Stomach (tissue), 9 donors: ENCODE measurements around the gene SCGB1C2. TPM values are rescaled to one million over a fixed set of nuclear protein-coding genes. Genes with fewer than 3 reads are reported as not detected.
"Not testable (repeated sequence)": the region's sequence is repeated elsewhere in the genome, so short reads cannot be mapped to it uniquely, and the experiment has no call there.

Experiments
- DNase-seq, 2 donors: peaks; one replicate each; pipeline versions ENCODE4 v3.0.0 to v3.0.0-alpha.2; 2013 to 2019
- H3K27ac ChIP-seq, 5 donors: fragments of 200-600 bp in 4 of 5; sonication (generic) in 4 of 5; one replicate each; pipeline ENCODE4 v1.5.1; 2013 to 2019; ENCODE audit warnings: mild to moderate bottlenecking in 1 of 5, moderate library complexity in 1 of 5
- H3K27me3 ChIP-seq, 3 donors: fragments of 200-600 bp; sonication (generic); one replicate each; pipeline ENCODE4 v1.5.1; 2017 to 2019; ENCODE audit warnings: mixed run types in 1 of 3
- H3K36me3 ChIP-seq, 4 donors: fragments of 200-600 bp; sonication (generic); 1 replicate in 3 of 4; 2 replicates in 1 of 4; pipeline ENCODE4 v1.5.1; 2016 to 2019
- H3K4me1 ChIP-seq, 4 donors: fragments of 200-600 bp; sonication (generic); one replicate each; pipeline ENCODE4 v1.5.1; 2016 to 2019
- H3K4me3 ChIP-seq, 4 donors: fragments of 200-600 bp; sonication (generic) in 3 of 4; one replicate each; pipeline ENCODE4 v1.5.1; 2016 to 2019; ENCODE audit warnings: mild to moderate bottlenecking in 1 of 4
- H3K9me3 ChIP-seq, 4 donors: fragments of 200-600 bp; sonication (generic); one replicate each; pipeline ENCODE4 v1.5.1; 2016 to 2019
- EP300 ChIP-seq: sonication (generic); formaldehyde crosslinking; IDR thresholded peaks from one replicate; pipeline ENCODE4 v1.6.1; 2017; ENCODE audit warnings: antibody characterized with exemption
- POLR2A ChIP-seq, 4 donors: fragments of 450-650 bp; IDR thresholded peaks; one replicate each; pipeline ENCODE4 v1.6.1; 2016; ENCODE audit warnings: antibody characterized with exemption in 4 of 4, control low read depth in 2 of 4, mild to moderate bottlenecking in 1 of 4, moderate library complexity in 1 of 4
- POLR2AphosphoS5 ChIP-seq, 3 donors: sonication (generic); formaldehyde crosslinking; IDR thresholded peaks; one replicate each; pipeline ENCODE4 v1.6.1; 2016; ENCODE audit warnings: antibody characterized with exemption in 3 of 3
- WGBS, 5 donors: extraction: QIAGEN DNeasy Blood & Tissue Kit in 3 of 5; methylation state at CpG; one replicate each; pipeline versions ENCODE4 v1.1.5 to v1.1.7; 2013 to 2018; 5-methylcytosine and 5-hydroxymethylcytosine counted together
- intact Hi-C: fragments of 100-400 bp; cut with DNase I; formaldehyde crosslinking; loops from one replicate; pipeline ENCODE4 v1.15.1; 2023; ENCODE audit warnings: low total_unique reads
- polyA plus RNA-seq, 3 donors: library from polyadenylated mRNA; stranded (reverse); fragments of 200-250 nt; gene quantifications; one replicate each; pipeline ENCODE4 v1.2.3, GENCODE V29; 2013
- total RNA-seq, 5 donors: library from RNA; depleted of rRNA; stranded (reverse); fragments of >200 nt; gene quantifications; one replicate each; pipeline versions ENCODE4 v1.1.0 to v1.2.3, GENCODE V29; 2014 to 2016
- TF ChIP-seq, protein P1 (sequence below), 7 experiments: fragments of 450-650 bp in 4 of 7; fragments of 200-600 bp in 3 of 7; sonication (generic) in 3 of 7; IDR thresholded peaks; one replicate each; pipeline ENCODE4 v1.5.1; 2016 to 2019; ENCODE audit warnings: antibody characterized with exemption in 7 of 7, control low read depth in 2 of 7, mild to moderate bottlenecking in 1 of 7
- donor health status: healthy with polysubstance abuse.
- donor health status: Bipolar disorder and iron deficiency.
- donor health status: healthy.

The SCGB1C2 gene
- total and polyA plus RNA-seq, 8 donors: not detected

- TF ChIP-seq POLR2A (IDR thresholded peaks at IDR 0.05) (no peak), POLR2AphosphoS5 (IDR thresholded peaks at IDR 0.05) (no peak), EP300 (no peak)
- TF ChIP-seq, protein P1, sequence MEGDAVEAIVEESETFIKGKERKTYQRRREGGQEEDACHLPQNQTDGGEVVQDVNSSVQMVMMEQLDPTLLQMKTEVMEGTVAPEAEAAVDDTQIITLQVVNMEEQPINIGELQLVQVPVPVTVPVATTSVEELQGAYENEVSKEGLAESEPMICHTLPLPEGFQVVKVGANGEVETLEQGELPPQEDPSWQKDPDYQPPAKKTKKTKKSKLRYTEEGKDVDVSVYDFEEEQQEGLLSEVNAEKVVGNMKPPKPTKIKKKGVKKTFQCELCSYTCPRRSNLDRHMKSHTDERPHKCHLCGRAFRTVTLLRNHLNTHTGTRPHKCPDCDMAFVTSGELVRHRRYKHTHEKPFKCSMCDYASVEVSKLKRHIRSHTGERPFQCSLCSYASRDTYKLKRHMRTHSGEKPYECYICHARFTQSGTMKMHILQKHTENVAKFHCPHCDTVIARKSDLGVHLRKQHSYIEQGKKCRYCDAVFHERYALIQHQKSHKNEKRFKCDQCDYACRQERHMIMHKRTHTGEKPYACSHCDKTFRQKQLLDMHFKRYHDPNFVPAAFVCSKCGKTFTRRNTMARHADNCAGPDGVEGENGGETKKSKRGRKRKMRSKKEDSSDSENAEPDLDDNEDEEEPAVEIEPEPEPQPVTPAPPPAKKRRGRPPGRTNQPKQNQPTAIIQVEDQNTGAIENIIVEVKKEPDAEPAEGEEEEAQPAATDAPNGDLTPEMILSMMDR (IDR thresholded peaks at IDR 0.05): no peak
- Histone ChIP-seq H3K4me1 (no peaks in the 10 kb centered on the region), H3K4me3 (no peak overlapping the region), H3K27me3 (peaks cover 0 to 6% (median 0%) of the 10 kb centered on the region in 3 donors), H3K36me3 (peaks cover 0 to 36% (median 2%) of the 10 kb centered on the region in 4 donors), H3K9me3 (no peaks in the 10 kb centered on the region), H3K27ac (no peak overlapping the region)
- WGBS, 5 donors: 64 to 79% (median 74%) methylated on average over 10 to 11 of the region's 11 CpGs
- intact Hi-C loops: no loop called here
- no peak for DNase-seq
Measured at GRCh38 chr17:162689-163088, 25.3 kb downstream of the SCGB1C2 start.

GRCh38 chr17:163514-164098, 26.2 kb downstream of the SCGB1C2 start:
- DNase-seq: no peak
- Histone ChIP-seq H3K9me3 (no peaks in the 10 kb centered on the region), H3K36me3 (peaks cover 0 to 36% (median 2%) of the 10 kb centered on the region in 4 donors), H3K4me3 (no peak overlapping the region), H3K27me3 (peaks cover 0 to 6% (median 0%) of the 10 kb centered on the region in 3 donors), H3K27ac (no peak overlapping the region), H3K4me1 (no peaks in the 10 kb centered on the region)
- intact Hi-C loops: no loop called here
- WGBS, 5 donors: 65 to 80% (median 72%) methylated on average over 10 to 11 of the region's 11 CpGs
- no peak for TF ChIP-seq EP300
- TF ChIP-seq, protein P1 (IDR thresholded peaks at IDR 0.05): peak in 1 of 7 experiments; percentile 11

DNA sequence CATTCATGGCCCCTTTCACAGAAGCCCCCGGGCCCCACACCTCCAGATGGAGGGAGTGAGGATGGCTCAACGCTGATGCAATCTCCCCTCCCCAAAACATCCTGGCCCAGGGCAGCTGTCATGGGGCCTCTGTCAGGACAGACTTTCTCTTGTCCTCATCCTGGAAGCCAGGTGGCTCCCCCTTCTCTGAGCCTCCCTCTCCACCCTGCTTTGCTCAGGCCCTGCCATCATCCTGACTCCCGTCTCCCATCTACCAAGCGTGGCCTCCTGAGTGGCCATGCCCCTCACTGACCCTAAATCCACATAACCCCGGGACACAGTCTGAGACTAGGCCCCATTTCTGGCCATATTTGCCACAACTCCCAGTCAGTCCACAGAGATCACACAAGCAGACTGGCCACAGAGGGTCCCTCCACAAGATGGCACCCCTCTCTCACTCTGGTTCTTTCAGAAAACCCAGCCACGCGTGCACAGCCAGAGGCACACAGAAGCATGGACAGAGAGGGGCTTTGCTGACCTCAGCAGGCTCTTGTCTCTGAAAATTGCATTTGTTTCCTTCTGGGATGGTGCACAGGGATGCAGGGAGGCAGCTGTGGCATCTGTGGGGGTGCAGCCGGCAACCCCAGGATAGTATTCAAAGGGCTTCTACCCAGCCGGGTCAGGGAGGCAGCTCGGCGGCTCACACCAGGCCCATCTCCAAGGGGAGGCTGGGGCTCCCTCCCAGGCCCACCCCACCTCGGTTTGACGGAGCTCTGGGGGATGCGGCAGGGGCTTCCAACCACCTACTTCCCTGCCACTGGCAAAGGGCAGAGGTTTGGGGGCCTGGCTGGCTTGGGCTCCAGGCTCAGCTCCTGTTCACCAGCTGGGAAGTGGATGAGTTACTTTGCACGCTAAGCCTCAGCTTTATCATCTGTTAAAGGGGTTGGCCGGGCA, 27.2 kb downstream of the SCGB1C2 start:
- DNase-seq: peak; percentile 47 to 85
- H3K9me3 ChIP-seq: no peaks in the 10 kb centered on the region
- WGBS, 5 donors: 56 to 73% (median 63%) methylated on average over 15 to 16 of the region's 16 CpGs
- peaks cover 0 to 34% (median 2%) of the 10 kb centered on the region in 4 donors for H3K36me3 ChIP-seq
- intact Hi-C loops: no loop called here
- H3K4me1 ChIP-seq: no peaks in the 10 kb centered on the region
- TF ChIP-seq POLR2AphosphoS5 (IDR thresholded peaks at IDR 0.05) (no peak), EP300 (no peak), POLR2A (IDR thresholded peaks at IDR 0.05) (no peak)
- TF ChIP-seq, protein P1 (IDR thresholded peaks at IDR 0.05): peak in 4 of 7 experiments; percentile 13 to 58 (median 25)
- no peak overlapping the region for H3K27ac ChIP-seq
- peaks cover 0 to 6% (median 0%) of the 10 kb centered on the region in 3 donors for H3K27me3 ChIP-seq
- H3K4me3 ChIP-seq: no peak overlapping the region

DNA sequence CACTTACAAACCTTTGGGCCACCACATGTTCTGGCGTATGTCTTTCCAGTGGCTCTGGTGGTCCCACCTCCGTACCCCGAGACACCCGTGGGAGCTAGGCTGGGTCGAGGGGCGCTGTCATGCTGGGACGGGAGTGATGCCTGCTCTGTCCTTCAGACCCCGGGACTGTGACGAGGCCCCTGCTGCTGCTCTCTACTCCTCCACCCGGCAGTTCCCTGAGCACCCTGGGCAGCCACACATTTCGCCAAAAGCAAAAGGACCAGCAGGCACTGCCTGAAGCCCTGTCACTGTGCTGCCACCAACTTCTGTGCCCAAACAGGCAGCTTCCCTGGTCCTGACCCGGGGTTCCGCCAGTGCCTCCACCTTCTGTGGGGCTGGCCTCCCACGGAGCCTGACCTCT, 28.6 kb downstream of the SCGB1C2 start:
- Histone ChIP-seq H3K27me3 (peaks cover 0 to 6% (median 0%) of the 10 kb centered on the region in 3 donors), H3K36me3 (peaks cover 0 to 23% (median 2%) of the 10 kb centered on the region in 4 donors), H3K4me1 (no peaks in the 10 kb centered on the region), H3K4me3 (no peak overlapping the region), H3K9me3 (no peaks in the 10 kb centered on the region), H3K27ac (no peak overlapping the region)
- DNase-seq: no peak
- no peak for TF ChIP-seq EP300
- TF ChIP-seq POLR2A (IDR thresholded peaks at IDR 0.05): no peak
- TF ChIP-seq POLR2AphosphoS5 (IDR thresholded peaks at IDR 0.05): no peak
- TF ChIP-seq, protein P1 (IDR thresholded peaks at IDR 0.05): no peak
- intact Hi-C loops: no loop called here
- 90 to 93% (median 91%) methylated on average over 13 to 14 of the region's 14 CpGs for WGBS, 5 donors

DNA sequence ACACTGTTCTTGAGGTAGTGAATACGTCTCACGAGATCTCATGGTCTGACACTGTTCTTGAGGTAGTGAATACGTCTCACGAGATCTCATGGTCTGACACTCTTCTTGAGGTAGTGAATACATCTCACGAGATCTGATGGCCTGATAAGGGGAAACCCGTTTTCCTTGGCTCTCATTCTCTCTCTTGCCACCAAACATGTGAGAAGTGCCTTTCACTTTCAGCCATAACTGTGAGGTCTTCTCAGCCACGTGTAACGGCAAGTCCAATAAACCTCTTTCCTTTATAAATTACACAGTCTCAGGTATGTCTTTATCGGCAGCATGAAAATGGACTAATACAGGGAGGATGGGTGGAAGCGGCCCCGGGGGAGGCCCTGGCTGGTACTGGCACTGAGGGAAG, 31.2 kb downstream of the SCGB1C2 start:
- H3K9me3 ChIP-seq, H3K4me1 ChIP-seq, intact Hi-C loops, DNase-seq, H3K4me3 ChIP-seq, H3K27ac ChIP-seq, H3K36me3 ChIP-seq: not testable (repeated sequence)
- 78 to 83% (median 81%) methylated on average over 9 of the region's 11 CpGs for WGBS, 5 donors
- H3K27me3 ChIP-seq: peaks cover 0 to 18% (median 0%) of the 10 kb centered on the region in 3 donors
